Memory B cell (primary cell): ENCODE results near the gene CCNL2.
A peak's percentile ranks its signal among the peaks of the same experiment; 100 is the strongest.

ENCODE experiments used
- ATAC-seq: fragments of 150-1000 bp; cut with Tn5 transposase; 2 replicates; pipeline ENCODE4 v1.10.0; 2021; ENCODE audit warnings: low read depth, mild to moderate bottlenecking, moderate library complexity
- DNase-seq, 2 donors: peaks; one replicate each; pipeline ENCODE4 v3.0.0; 2022; ENCODE audit warnings: low spot score in 2 of 2
- H3K27ac Mint-ChIP-seq: one replicate; pipeline ENCODE4 v1.8.0; 2022; ENCODE audit warnings: mild to moderate bottlenecking, moderate library complexity, mixed read lengths
- H3K27me3 Mint-ChIP-seq: one replicate; pipeline ENCODE4 v1.8.0; 2022; ENCODE audit warnings: mixed read lengths
- H3K36me3 Mint-ChIP-seq: one replicate; pipeline ENCODE4 v1.8.0; 2022; ENCODE audit warnings: mild to moderate bottlenecking, mixed read lengths
- H3K4me1 Mint-ChIP-seq: one replicate; pipeline ENCODE4 v1.8.0; 2022; ENCODE audit warnings: mixed read lengths
- H3K4me3 Mint-ChIP-seq: one replicate; pipeline ENCODE4 v1.8.0; 2022; ENCODE audit warnings: mild to moderate bottlenecking, moderate library complexity, mixed read lengths
- H3K9me3 Mint-ChIP-seq: one replicate; pipeline ENCODE4 v1.8.0; 2022; ENCODE audit warnings: mixed read lengths

CCNL2 gene

DNA sequence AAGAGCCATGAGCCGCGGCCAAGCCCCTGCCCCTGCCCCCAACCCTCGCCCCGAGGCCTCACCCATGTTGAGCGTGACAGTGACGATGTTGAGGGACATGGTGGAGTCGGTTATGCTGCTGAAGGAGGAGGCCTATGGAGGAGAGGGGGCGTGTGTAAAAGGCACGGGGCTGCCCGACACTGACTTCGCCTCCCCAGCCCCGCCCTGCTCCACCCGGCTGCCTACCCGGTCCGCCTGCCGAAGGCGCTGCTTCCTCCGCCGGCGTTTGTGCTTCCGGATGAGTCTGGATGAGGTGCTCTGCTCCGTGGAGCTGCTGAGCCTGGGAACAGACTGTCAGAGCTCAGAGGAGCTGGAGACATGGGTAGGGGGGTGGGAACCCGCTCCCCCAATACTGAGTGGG is 59.0 kb downstream of the CCNL2 start:
- H3K27me3 Mint-ChIP-seq, result no peaks in the 10 kb centered on the region
- peaks cover 9% of the 10 kb centered on the region for H3K36me3 Mint-ChIP-seq
- no peak overlapping the region for H3K4me3 Mint-ChIP-seq
- no peak overlapping the region for H3K27ac Mint-ChIP-seq
- no peaks in the 10 kb centered on the region for H3K4me1 Mint-ChIP-seq
- no peak for DNase-seq
- no peaks in the 10 kb centered on the region for H3K9me3 Mint-ChIP-seq
- ATAC-seq, result no peak

DNA sequence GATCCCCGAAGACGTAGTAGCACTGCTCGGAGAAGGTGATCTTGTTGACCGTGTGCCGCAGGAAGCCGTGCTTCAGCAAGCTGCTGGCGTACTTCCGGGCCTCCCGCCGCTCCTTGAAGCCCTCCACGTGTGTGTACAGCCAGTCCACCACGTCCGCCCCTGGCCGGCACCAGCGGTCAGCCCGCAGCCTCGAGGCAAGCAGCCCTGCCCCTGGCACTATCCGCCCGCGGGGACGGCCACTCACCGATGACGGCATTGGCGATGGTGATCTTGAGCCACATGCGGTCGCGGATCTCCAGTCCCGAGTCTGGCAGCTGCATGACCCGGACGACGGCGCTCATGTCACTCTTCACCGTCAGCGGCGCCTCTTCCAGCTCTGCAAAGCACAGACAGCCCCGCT is 60.9 kb downstream of the CCNL2 start:
- H3K9me3 Mint-ChIP-seq, result no peaks in the 10 kb centered on the region
- no peak overlapping the region for H3K27ac Mint-ChIP-seq
- H3K4me3 Mint-ChIP-seq, result no peak overlapping the region
- H3K27me3 Mint-ChIP-seq, result no peaks in the 10 kb centered on the region
- ATAC-seq (no peak), DNase-seq (no peak)
- no peaks in the 10 kb centered on the region for H3K4me1 Mint-ChIP-seq
- H3K36me3 Mint-ChIP-seq, result peaks cover 9% of the 10 kb centered on the region

DNA sequence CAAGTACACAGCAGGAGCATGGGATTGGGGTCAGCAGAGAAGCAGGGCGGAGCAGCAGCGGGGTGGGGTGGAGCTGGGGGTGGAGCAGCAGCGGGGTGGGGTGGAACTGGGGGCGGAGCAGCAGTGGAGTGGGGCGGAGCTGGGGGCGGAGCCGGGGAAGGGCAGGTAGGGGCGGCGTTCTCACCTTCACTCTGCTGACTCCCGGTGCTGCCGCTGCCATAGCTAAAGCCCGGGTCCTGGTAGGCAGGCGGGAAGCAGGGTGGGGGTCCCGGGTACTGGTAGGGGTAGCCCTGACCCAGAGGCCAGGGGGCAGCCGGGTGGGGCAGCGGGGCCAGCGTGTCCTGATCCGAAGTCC is 61.4 kb downstream of the CCNL2 start:
- DNase-seq, result no peak
- H3K27ac Mint-ChIP-seq, result no peak overlapping the region
- no peaks in the 10 kb centered on the region for H3K4me1 Mint-ChIP-seq
- ATAC-seq, result peak; percentile 79
- no peaks in the 10 kb centered on the region for H3K9me3 Mint-ChIP-seq
- H3K4me3 Mint-ChIP-seq, result no peak overlapping the region
- H3K27me3 Mint-ChIP-seq, result no peaks in the 10 kb centered on the region
- peaks cover 8% of the 10 kb centered on the region for H3K36me3 Mint-ChIP-seq

DNA sequence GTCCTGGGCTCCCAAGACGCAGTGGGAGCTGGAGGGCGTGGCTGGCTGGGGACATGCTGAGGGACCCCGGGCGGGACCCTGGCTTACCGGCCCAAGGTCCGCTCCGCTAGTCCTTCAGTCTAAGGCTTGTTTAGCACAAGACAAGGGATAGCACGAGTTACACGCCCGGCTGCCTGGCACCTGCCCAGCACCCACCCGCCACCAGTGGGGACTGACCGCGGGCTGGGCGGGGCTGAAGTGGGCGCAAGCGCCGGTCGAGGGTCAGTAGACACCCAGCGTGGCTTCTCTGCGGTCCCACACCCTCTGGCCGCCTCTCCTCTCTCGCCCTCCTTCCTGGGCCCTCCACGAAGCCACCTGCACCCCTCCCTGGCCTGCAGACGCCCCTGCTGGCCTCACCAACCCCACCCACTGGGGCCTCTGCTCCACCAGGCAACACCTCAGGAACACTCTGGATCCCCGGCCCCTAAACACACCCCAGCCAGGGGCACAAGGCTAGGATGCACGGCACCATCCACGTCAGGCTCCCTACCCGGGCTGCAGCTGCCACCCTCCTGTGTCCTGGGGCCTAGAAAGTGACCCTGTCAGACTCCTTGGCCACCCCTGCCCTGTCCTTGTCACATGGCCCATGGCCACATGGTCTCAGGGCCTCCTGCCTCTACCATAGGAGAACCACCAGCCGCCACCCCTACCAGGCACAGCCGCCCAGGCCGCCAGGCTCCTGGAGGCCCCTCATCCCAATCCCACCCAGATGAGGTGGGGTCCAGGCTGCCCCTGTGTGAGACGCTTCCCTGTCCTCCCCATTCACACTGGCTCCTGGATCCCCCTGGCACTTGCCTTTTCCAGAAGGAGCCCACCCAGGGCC is 62.0 kb downstream of the CCNL2 start:
- H3K27ac Mint-ChIP-seq, result no peak overlapping the region
- peaks cover 7% of the 10 kb centered on the region for H3K36me3 Mint-ChIP-seq
- H3K27me3 Mint-ChIP-seq, result no peaks in the 10 kb centered on the region
- DNase-seq, result no peak
- no peaks in the 10 kb centered on the region for H3K9me3 Mint-ChIP-seq
- no peaks in the 10 kb centered on the region for H3K4me1 Mint-ChIP-seq
- ATAC-seq, result no peak
- H3K4me3 Mint-ChIP-seq, result no peak overlapping the region

DNA sequence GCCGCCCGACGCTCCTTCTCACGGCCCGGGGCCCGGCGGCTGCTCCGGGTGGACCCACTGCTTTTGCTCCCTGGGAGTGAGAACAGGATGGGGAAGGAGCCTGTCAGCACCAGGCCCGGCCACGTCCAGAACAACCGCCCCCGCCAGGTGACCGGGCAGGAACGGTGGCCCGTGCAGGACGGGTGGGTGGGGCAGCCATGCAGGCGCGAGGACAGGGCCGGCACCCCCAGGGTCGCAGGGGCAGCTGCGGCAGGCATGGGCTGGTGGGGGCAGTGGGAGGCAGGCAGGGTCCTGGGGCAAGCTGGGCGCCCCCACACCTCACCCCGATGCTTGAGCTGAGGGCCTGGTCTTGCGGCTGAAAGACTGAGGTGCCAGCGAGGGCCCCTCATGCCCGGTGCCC is 62.7 kb downstream of the CCNL2 start:
- DNase-seq, result no peak
- peaks cover 7% of the 10 kb centered on the region for H3K36me3 Mint-ChIP-seq
- H3K4me3 Mint-ChIP-seq, result no peak overlapping the region
- no peaks in the 10 kb centered on the region for H3K4me1 Mint-ChIP-seq
- H3K27ac Mint-ChIP-seq, result no peak overlapping the region
- H3K27me3 Mint-ChIP-seq, result no peaks in the 10 kb centered on the region
- H3K9me3 Mint-ChIP-seq, result no peaks in the 10 kb centered on the region
- ATAC-seq, result no peak

DNA sequence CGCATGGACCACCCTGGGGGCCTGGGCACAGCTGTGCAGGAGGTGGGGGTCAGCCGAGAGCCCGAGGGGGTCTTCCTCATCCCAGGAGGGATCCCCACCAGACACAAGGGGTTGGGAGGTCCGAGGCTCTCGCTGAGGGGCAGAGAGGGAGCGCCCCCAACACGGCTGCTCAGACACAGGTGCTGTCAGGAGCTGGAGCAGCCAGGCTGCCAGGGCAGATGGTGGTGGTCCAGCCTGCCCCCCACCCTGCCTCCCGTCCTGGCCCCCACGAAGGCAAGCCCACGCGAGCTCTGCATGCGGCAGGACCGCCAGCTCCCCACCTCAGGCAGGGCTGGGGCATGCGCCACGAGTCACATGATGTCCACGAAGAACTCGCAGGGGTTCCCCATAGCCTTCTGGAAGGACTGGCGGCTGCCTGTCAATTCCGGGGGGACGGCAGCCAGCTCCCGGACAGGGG is 63.3 kb downstream of the CCNL2 start:
- H3K27me3 Mint-ChIP-seq, result no peaks in the 10 kb centered on the region
- H3K9me3 Mint-ChIP-seq, result no peaks in the 10 kb centered on the region
- H3K4me3 Mint-ChIP-seq, result no peak overlapping the region
- DNase-seq (no peak), ATAC-seq (no peak)
- H3K4me1 Mint-ChIP-seq, result peaks cover 2% of the 10 kb centered on the region
- peaks cover 3% of the 10 kb centered on the region for H3K36me3 Mint-ChIP-seq
- no peak overlapping the region for H3K27ac Mint-ChIP-seq
